T-helper 2 cell treated with Interferon-gamma antibody and Interleukin-4, amounts not matched to agents 5 μg/mL and 100 μg/mL, for 36 hours (primary cell): ENCODE results near the gene HNRNPM.

ENCODE experiments used
- DNase-seq: peaks from one replicate; pipeline ENCODE4 v3.0.0; 2021; ENCODE audit warnings: low spot score
- H3K27ac Mint-ChIP-seq: one replicate; pipeline ENCODE4 v1.8.0; 2021; ENCODE audit warnings: mild to moderate bottlenecking, mixed read lengths
- H3K27me3 Mint-ChIP-seq: one replicate; pipeline ENCODE4 v1.8.0; 2021; ENCODE audit warnings: low read depth, mixed read lengths
- H3K36me3 Mint-ChIP-seq: one replicate; pipeline ENCODE4 v1.8.0; 2021; ENCODE audit warnings: low read depth, mixed read lengths
- H3K4me1 Mint-ChIP-seq: one replicate; pipeline ENCODE4 v1.8.0; 2021; ENCODE audit warnings: low read depth, mixed read lengths
- H3K4me3 Mint-ChIP-seq: one replicate; pipeline ENCODE4 v1.8.0; 2022; ENCODE audit warnings: mild to moderate bottlenecking, moderate library complexity, mixed read lengths
- H3K9me3 Mint-ChIP-seq: one replicate; pipeline ENCODE4 v1.8.0; 2021; ENCODE audit warnings: mixed read lengths

The HNRNPM gene, protein sequence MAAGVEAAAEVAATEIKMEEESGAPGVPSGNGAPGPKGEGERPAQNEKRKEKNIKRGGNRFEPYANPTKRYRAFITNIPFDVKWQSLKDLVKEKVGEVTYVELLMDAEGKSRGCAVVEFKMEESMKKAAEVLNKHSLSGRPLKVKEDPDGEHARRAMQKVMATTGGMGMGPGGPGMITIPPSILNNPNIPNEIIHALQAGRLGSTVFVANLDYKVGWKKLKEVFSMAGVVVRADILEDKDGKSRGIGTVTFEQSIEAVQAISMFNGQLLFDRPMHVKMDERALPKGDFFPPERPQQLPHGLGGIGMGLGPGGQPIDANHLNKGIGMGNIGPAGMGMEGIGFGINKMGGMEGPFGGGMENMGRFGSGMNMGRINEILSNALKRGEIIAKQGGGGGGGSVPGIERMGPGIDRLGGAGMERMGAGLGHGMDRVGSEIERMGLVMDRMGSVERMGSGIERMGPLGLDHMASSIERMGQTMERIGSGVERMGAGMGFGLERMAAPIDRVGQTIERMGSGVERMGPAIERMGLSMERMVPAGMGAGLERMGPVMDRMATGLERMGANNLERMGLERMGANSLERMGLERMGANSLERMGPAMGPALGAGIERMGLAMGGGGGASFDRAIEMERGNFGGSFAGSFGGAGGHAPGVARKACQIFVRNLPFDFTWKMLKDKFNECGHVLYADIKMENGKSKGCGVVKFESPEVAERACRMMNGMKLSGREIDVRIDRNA

GRCh38 chr19:8444677-8445487 is at the start of gene HNRNPM:
TSS of gene HNRNPM (plus strand) at chr19:8444975. CDS start at chr19:8444999, 24 bp downstream.
- Mint-ChIP-seq H3K27me3 (no peaks in the 10 kb centered on the region), H3K27ac (peak within 1 kb of the TSS; percentile 99), H3K4me3 (peak within 1 kb of the TSS; percentile 96), H3K36me3 (peaks cover 24% of the 10 kb centered on the region), H3K4me1 (peaks cover 27% of the 10 kb centered on the region), H3K9me3 (no peaks in the 10 kb centered on the region)
- DNase-seq: peak; percentile 100

DNA sequence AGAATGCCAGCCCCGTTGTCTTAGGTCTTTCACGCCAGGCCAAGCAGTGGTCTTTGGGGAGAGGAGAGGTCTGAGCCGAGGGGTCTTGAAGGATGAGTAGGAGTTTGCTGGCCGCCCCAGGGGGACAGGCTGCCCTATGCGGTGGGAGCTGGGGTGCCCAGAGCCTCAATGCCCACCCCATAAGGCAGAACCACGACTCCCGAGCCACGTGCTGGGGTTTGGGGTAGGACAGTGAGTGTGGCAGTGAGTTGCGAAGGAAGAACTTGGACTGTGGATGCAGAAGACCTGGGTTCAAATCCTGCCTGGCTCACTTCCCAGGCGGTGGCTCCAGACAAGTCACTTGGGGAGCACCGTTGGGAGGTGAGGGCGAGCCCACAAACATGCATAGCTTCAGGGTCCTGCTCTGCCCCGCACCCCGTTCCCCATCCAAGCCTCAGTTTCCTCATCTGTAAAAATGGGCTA is 49.1 kb upstream of the HNRNPM start:
- no peak overlapping the region for H3K4me3 Mint-ChIP-seq
- peaks cover 10% of the 10 kb centered on the region for H3K36me3 Mint-ChIP-seq
- H3K27ac Mint-ChIP-seq: no peak overlapping the region
- DNase-seq: no peak
- peaks cover 23% of the 10 kb centered on the region for H3K4me1 Mint-ChIP-seq
- no peaks in the 10 kb centered on the region for H3K9me3 Mint-ChIP-seq
- H3K27me3 Mint-ChIP-seq: no peaks in the 10 kb centered on the region

DNA sequence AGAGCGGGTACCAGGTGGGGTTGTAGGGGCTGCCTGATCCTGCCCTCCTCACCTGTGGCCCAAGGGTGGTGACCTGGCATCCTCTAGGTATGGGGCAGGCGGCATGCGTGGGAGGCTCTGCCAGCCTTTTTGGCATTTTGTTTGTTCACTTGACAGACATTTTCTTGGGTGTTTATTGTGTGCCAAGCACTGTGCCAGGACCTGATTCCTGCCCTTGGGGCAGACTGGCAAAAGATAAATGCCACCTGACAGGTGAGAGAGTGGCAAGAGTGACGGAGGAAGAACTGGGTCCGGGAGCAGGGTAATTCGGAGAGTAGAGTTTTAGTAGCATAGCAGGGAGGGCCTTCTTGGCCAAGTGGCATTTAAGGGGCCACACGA is 48.6 kb upstream of the HNRNPM start:
- peaks cover 20% of the 10 kb centered on the region for H3K4me1 Mint-ChIP-seq
- DNase-seq: no peak
- no peaks in the 10 kb centered on the region for H3K9me3 Mint-ChIP-seq
- peaks cover 10% of the 10 kb centered on the region for H3K36me3 Mint-ChIP-seq
- no peak overlapping the region for H3K4me3 Mint-ChIP-seq
- H3K27me3 Mint-ChIP-seq: no peaks in the 10 kb centered on the region
- no peak overlapping the region for H3K27ac Mint-ChIP-seq

DNA sequence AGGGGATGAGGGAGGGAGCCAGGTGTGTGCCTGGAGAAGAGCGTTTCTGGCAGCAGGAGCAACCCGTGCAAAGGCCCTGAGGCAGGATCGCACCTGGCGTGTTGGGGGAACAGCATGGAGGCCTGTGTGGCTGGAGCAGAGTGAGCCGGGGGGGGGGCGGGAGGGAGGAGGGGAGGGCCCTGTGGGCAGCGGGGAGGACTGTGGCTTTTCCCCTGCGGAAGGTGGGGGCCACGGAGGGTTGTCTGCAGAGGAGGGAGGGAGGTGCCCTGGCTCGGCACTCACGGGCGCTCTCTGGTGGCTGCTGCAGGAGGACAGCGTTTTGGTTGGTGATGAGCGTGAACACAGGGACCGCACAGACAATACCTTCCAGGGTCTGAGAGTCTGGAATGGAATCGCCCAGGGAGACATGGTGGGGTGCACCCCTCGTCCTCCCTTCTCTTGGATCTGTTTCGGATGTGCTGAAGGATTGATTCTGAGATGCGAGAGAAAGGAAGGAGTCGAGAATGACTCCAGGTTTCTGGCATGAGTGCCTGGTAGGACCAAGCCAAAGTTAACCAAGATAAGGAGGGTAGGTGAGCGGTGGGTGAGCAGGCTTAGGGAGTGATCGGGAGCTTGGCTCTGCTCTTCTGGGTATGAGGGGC is 48.1 kb upstream of the HNRNPM start:
- peaks cover 11% of the 10 kb centered on the region for H3K36me3 Mint-ChIP-seq
- peaks cover 18% of the 10 kb centered on the region for H3K4me1 Mint-ChIP-seq
- peak; percentile 62 for DNase-seq
- H3K9me3 Mint-ChIP-seq: no peaks in the 10 kb centered on the region
- H3K4me3 Mint-ChIP-seq: no peak overlapping the region
- H3K27me3 Mint-ChIP-seq: no peaks in the 10 kb centered on the region
- peak overlapping the region; percentile 6 for H3K27ac Mint-ChIP-seq

DNA sequence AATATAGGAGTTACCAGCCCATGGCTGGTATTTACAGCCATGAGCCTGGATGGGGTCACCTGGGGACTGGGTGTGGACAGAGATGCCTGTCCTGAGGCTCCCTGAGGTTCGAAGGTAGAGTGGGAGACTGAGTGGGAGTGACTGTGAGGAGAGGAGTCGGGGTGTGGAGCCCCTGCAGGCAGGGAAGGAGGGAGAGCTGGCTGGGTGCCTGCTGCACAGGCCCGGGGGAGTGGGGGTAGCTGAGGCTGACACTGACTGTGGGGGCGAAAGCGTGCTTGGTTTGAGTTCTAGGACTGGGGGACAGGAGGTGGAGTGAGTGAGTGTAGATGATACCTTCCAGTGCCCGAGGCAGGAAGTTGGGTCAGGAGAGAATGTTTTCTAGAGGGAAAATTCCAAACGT is 47.5 kb upstream of the HNRNPM start:
- Mint-ChIP-seq H3K27ac (peak overlapping the region; percentile 1), H3K4me1 (peaks cover 17% of the 10 kb centered on the region), H3K36me3 (peaks cover 15% of the 10 kb centered on the region), H3K9me3 (no peaks in the 10 kb centered on the region), H3K27me3 (no peaks in the 10 kb centered on the region), H3K4me3 (no peak overlapping the region)
- no peak for DNase-seq

- H3K36me3 Mint-ChIP-seq: peaks cover 15% of the 10 kb centered on the region
- H3K27ac Mint-ChIP-seq: no peak overlapping the region
Observed at GRCh38 chr19:8397746-8398310, 46.9 kb upstream of the HNRNPM start.

DNA sequence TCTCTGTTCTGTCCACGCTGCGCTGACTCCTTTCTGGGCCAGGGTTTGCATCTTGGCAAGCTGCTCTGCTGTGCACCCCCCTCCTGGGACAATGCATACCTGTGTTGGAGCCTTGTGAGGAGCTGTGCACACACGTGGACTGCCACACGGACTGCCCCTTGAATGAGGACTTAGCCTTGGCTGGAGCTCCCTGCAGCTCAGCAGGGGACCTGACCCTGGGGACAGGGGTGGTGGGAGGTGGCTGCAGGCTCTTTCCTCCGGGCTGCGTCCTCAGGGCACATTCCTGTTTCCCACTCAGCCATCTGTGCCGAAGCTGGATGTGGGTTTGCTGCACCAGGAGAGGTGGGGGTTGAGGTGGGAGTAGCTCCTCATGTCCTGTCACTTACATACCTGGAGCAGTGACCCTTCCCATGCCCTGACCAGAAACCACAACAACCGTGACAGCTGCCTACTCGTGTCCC is 46.4 kb upstream of the HNRNPM start:
- Mint-ChIP-seq H3K4me3 (no peak overlapping the region), H3K27ac (no peak overlapping the region), H3K4me1 (peaks cover 14% of the 10 kb centered on the region), H3K9me3 (no peaks in the 10 kb centered on the region), H3K36me3 (peaks cover 13% of the 10 kb centered on the region), H3K27me3 (no peaks in the 10 kb centered on the region)
- DNase-seq: no peak

More at GRCh38 chr19:8397746-8398310, 46.9 kb upstream of the HNRNPM start:
- DNase-seq: no peak
- Mint-ChIP-seq H3K4me3 (no peak overlapping the region), H3K9me3 (no peaks in the 10 kb centered on the region), H3K27me3 (no peaks in the 10 kb centered on the region), H3K4me1 (peaks cover 17% of the 10 kb centered on the region)

GRCh38 chr19:8399681-8400188 is 45.0 kb upstream of the HNRNPM start:
- Mint-ChIP-seq H3K27me3 (no peaks in the 10 kb centered on the region), H3K27ac (no peak overlapping the region), H3K36me3 (peaks cover 17% of the 10 kb centered on the region), H3K4me3 (no peak overlapping the region), H3K9me3 (no peaks in the 10 kb centered on the region), H3K4me1 (peaks cover 12% of the 10 kb centered on the region)
- no peak for DNase-seq

DNA sequence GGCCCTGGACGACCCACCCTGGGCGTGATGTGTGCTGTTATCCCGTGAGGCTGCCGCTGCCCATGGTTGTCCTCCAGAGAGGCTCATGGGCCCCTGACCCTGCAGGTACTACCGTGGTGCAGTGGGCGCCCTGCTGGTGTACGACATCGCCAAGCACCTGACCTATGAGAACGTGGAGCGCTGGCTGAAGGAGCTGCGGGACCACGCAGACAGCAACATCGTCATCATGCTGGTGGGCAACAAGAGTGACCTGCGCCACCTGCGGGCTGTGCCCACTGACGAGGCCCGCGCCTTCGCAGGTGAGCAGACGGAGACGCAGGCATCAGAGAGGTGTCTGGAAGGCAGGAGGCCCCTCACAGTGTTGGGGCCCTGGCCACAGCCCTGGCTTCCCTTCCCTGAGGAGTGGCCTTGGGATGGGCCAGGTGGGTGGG is 42.8 kb upstream of the HNRNPM start:
- Mint-ChIP-seq H3K36me3 (peaks cover 19% of the 10 kb centered on the region), H3K9me3 (no peaks in the 10 kb centered on the region)

DNA sequence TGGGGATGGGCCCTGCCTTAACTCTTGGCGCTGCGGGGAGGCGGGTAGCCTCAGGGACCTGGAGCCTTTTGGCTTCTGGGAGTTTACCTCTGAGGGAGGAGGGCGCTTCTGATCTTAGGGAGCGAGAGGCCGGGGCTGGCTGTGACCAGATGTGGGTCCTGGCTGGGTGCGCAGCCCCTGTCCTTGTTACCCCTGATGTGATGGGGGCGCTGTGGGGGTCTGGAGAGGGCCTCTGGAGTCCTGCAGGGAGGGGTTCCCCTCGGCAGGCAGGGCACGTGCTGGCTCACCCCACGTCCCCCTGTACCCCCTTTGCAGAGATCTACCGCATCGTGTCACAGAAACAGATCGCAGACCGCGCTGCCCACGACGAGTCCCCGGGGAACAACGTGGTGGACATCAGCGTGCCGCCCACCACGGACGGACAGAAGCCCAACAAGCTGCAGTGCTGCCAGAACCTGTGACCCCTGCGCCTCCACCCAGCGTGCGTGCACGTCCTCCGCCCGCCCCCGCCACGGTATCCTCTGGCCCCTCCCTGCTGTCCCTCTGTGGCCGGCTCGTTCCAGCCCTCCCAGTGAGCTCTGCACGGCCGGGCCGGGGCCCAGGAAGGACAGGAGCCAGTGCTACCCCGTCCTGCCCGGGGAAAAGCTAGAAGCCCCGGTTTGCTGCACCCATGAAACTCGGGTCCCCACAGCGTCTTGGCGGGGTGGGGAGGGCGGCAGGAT is 41.5 kb upstream of the HNRNPM start:
- Mint-ChIP-seq H3K36me3 (peaks cover 17% of the 10 kb centered on the region), H3K4me1 (no peaks in the 10 kb centered on the region), H3K4me3 (no peak overlapping the region), H3K27ac (no peak overlapping the region), H3K27me3 (no peaks in the 10 kb centered on the region), H3K9me3 (no peaks in the 10 kb centered on the region)
- DNase-seq: no peak

More for the DNA sequence above, 42.8 kb upstream of the HNRNPM start:
- no peak for DNase-seq
- Mint-ChIP-seq H3K4me1 (peaks cover 3% of the 10 kb centered on the region), H3K27ac (no peak overlapping the region), H3K27me3 (no peaks in the 10 kb centered on the region), H3K4me3 (no peak overlapping the region)

- no peaks in the 10 kb centered on the region for H3K9me3 Mint-ChIP-seq
- DNase-seq: no peak
- H3K36me3 Mint-ChIP-seq: peaks cover 17% of the 10 kb centered on the region
- no peaks in the 10 kb centered on the region for H3K4me1 Mint-ChIP-seq
- H3K27ac Mint-ChIP-seq: no peak overlapping the region
- no peaks in the 10 kb centered on the region for H3K27me3 Mint-ChIP-seq
- H3K4me3 Mint-ChIP-seq: no peak overlapping the region
Observed at GRCh38 chr19:8403820-8404109, 41.0 kb upstream of the HNRNPM start.

DNA sequence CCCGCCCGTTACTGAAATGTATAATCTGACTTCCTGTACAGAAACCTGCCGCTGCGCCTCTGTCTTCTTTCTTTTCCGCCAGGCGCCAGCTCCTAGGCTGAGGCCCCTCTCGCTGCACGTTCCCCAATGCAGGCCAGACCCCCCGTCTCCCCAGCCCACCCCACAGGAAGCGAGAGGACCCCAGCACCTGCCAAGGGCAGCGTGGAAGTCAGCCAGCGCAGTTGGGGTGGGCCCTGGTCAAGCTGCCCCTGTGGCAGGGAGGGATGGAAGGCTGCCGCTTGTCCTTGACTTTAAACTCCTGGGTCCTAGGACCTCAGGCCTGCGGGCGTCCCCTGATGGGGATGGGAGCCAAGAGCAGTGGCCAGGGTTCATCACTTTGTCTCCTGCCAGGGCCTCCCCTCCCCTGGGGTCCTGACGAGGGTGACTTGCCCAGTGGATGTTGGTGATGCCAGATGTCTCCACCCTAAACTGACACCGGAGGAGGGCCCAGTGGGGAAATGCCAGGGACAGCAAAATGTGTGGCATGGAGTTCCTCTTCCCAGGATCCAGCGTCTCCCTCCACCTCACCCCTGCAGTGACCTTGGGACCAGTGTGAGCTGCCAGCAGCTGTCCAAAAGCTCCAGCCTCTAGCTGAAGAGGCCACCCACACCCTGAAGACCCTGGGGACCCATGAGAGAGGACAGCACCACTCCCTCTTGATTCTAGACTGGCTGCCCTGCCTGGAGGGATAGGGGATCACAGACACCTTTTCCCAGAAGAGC is 40.2 kb upstream of the HNRNPM start:
- Mint-ChIP-seq H3K36me3 (peaks cover 17% of the 10 kb centered on the region), H3K27ac (no peak overlapping the region), H3K9me3 (no peaks in the 10 kb centered on the region), H3K4me1 (no peaks in the 10 kb centered on the region), H3K27me3 (no peaks in the 10 kb centered on the region), H3K4me3 (no peak overlapping the region)
- DNase-seq: no peak
